HAP-1 (cell line): ENCODE results near the gene SPTLC3.
"Not testable (repeated sequence)": the region's sequence is repeated elsewhere in the genome, so short reads cannot be mapped to it uniquely, and the experiment has no call there.

Experiments
- DNase-seq, 2 experiments: peaks; one replicate each; pipeline ENCODE4 v3.0.0-alpha.2; 2016 to 2020; ENCODE audit warnings: low spot score in 2 of 2
- H3K27me3 ChIP-seq: fragments of 250-450 bp; sonication (Bioruptor Pico); 2 replicates; pipeline ENCODE4 v1.5.1; 2020; ENCODE audit warnings: low read depth, mild to moderate bottlenecking, moderate library complexity
- H3K36me3 ChIP-seq: fragments of 250-450 bp; sonication (Bioruptor Pico); replicated peaks from 2 replicates; pipeline ENCODE4 v1.5.1; 2020; ENCODE audit warnings: mild to moderate bottlenecking
- H3K4me1 ChIP-seq: fragments of 250-450 bp; sonication (Bioruptor Pico); 2 replicates; pipeline ENCODE4 v1.5.1; 2020; ENCODE audit warnings: mild to moderate bottlenecking
- H3K4me3 ChIP-seq: fragments of 250-450 bp; sonication (Bioruptor Pico); 2 replicates; pipeline ENCODE4 v1.5.1; 2020; ENCODE audit warnings: mild to moderate bottlenecking, moderate library complexity
- H3K9me3 ChIP-seq: fragments of 250-450 bp; sonication (Bioruptor Pico); 2 replicates; pipeline ENCODE4 v1.5.1; 2020; ENCODE audit warnings: mild to moderate bottlenecking, moderate library complexity
- in situ Hi-C: fragments of 300-500 bp; cut with MboI; formaldehyde crosslinking; loops from 3 replicates; pipeline ENCODE4 v1.14.3; 2020; ENCODE audit warnings: low sequenced_read_pairs, inconsistent platforms, mixed read lengths

The SPTLC3 gene

GRCh38 chr20:12977328-12978125 is 31.2 kb upstream of the SPTLC3 start:
- Histone ChIP-seq H3K9me3 (no peaks in the 10 kb centered on the region), H3K4me3 (no peak overlapping the region), H3K4me1 (no peaks in the 10 kb centered on the region), H3K36me3 (no peaks in the 10 kb centered on the region), H3K27me3 (no peaks in the 10 kb centered on the region)
- no peak for DNase-seq
- in situ Hi-C loops, result no loop called here

GRCh38 chr20:12978126-12978394 is 30.7 kb upstream of the SPTLC3 start:
- DNase-seq, result no peak
- H3K9me3 ChIP-seq, result no peaks in the 10 kb centered on the region
- no peaks in the 10 kb centered on the region for H3K4me1 ChIP-seq
- no peaks in the 10 kb centered on the region for H3K36me3 ChIP-seq
- no peaks in the 10 kb centered on the region for H3K27me3 ChIP-seq
- H3K4me3 ChIP-seq, result no peak overlapping the region
- in situ Hi-C loops, result no loop called here

- DNase-seq, result no peak
- Histone ChIP-seq H3K9me3 (no peaks in the 10 kb centered on the region), H3K4me1 (no peaks in the 10 kb centered on the region), H3K27me3 (no peaks in the 10 kb centered on the region), H3K4me3 (no peak overlapping the region), H3K36me3 (no peaks in the 10 kb centered on the region)
- in situ Hi-C loops, result no loop called here
Measured at GRCh38 chr20:12978613-12979495, 29.9 kb upstream of the SPTLC3 start.

- H3K27me3 ChIP-seq, H3K4me1 ChIP-seq, H3K4me3 ChIP-seq, in situ Hi-C loops, H3K36me3 ChIP-seq, DNase-seq, H3K9me3 ChIP-seq: not testable (repeated sequence)
Measured at GRCh38 chr20:12979713-12980112, 29.1 kb upstream of the SPTLC3 start.

- H3K4me1 ChIP-seq, result no peaks in the 10 kb centered on the region
- H3K27me3 ChIP-seq, result no peaks in the 10 kb centered on the region
- H3K36me3 ChIP-seq, result no peaks in the 10 kb centered on the region
- no peak for DNase-seq
- in situ Hi-C loops, result no loop called here
- H3K9me3 ChIP-seq, result no peaks in the 10 kb centered on the region
- no peak overlapping the region for H3K4me3 ChIP-seq
Measured at GRCh38 chr20:12982098-12982497, 26.7 kb upstream of the SPTLC3 start.

- no peaks in the 10 kb centered on the region for H3K4me1 ChIP-seq
- DNase-seq, result no peak
- H3K4me3 ChIP-seq, result no peak overlapping the region
- in situ Hi-C loops, result no loop called here
- no peaks in the 10 kb centered on the region for H3K36me3 ChIP-seq
- no peaks in the 10 kb centered on the region for H3K27me3 ChIP-seq
- H3K9me3 ChIP-seq, result no peaks in the 10 kb centered on the region
Measured at GRCh38 chr20:12984069-12984765, 24.6 kb upstream of the SPTLC3 start.

- Histone ChIP-seq H3K27me3 (no peaks in the 10 kb centered on the region), H3K36me3 (no peaks in the 10 kb centered on the region), H3K4me1 (no peaks in the 10 kb centered on the region), H3K4me3 (no peak overlapping the region), H3K9me3 (no peaks in the 10 kb centered on the region)
- no peak for DNase-seq
- in situ Hi-C loops, result no loop called here
Measured at GRCh38 chr20:12984863-12985262, 23.9 kb upstream of the SPTLC3 start.

- in situ Hi-C loops, result no loop called here
- no peak for DNase-seq
Measured at GRCh38 chr20:12987261-12987660, 21.5 kb upstream of the SPTLC3 start.

GRCh38 chr20:12989586-12990115 is 19.1 kb upstream of the SPTLC3 start:
- H3K4me3 ChIP-seq, result no peak overlapping the region
- no peak for DNase-seq
- H3K27me3 ChIP-seq, result no peaks in the 10 kb centered on the region
- H3K9me3 ChIP-seq, result no peaks in the 10 kb centered on the region
- H3K36me3 ChIP-seq, result no peaks in the 10 kb centered on the region
- no peaks in the 10 kb centered on the region for H3K4me1 ChIP-seq
- in situ Hi-C loops, result no loop called here

More at GRCh38 chr20:12987261-12987660, 21.5 kb upstream of the SPTLC3 start:
- Histone ChIP-seq H3K9me3 (no peaks in the 10 kb centered on the region), H3K27me3 (no peaks in the 10 kb centered on the region), H3K4me1 (no peaks in the 10 kb centered on the region), H3K4me3 (no peak overlapping the region), H3K36me3 (no peaks in the 10 kb centered on the region)

- no peaks in the 10 kb centered on the region for H3K9me3 ChIP-seq
- DNase-seq, result no peak
- no peak overlapping the region for H3K4me3 ChIP-seq
- no peaks in the 10 kb centered on the region for H3K4me1 ChIP-seq
- in situ Hi-C loops, result no loop called here
- no peaks in the 10 kb centered on the region for H3K36me3 ChIP-seq
- no peaks in the 10 kb centered on the region for H3K27me3 ChIP-seq
Measured at GRCh38 chr20:12997128-12997655, 11.6 kb upstream of the SPTLC3 start.

- in situ Hi-C loops, result no loop called here
- no peak overlapping the region for H3K4me3 ChIP-seq
- DNase-seq, result no peak
- no peaks in the 10 kb centered on the region for H3K36me3 ChIP-seq
- H3K4me1 ChIP-seq, result no peaks in the 10 kb centered on the region
- H3K27me3 ChIP-seq, result no peaks in the 10 kb centered on the region
- H3K9me3 ChIP-seq, result no peaks in the 10 kb centered on the region
Measured at GRCh38 chr20:12998046-12998445, 10.7 kb upstream of the SPTLC3 start.

GRCh38 chr20:12999201-12999600 is 9.6 kb upstream of the SPTLC3 start:
- no peaks in the 10 kb centered on the region for H3K9me3 ChIP-seq
- no peak for DNase-seq
- H3K4me1 ChIP-seq, result no peaks in the 10 kb centered on the region
- in situ Hi-C loops, result no loop called here
- H3K27me3 ChIP-seq, result no peaks in the 10 kb centered on the region
- H3K36me3 ChIP-seq, result no peaks in the 10 kb centered on the region
- H3K4me3 ChIP-seq, result no peak overlapping the region

GRCh38 chr20:13002251-13002650 is 6.5 kb upstream of the SPTLC3 start:
- no peak for DNase-seq
- Histone ChIP-seq H3K4me1 (no peaks in the 10 kb centered on the region), H3K36me3 (no peaks in the 10 kb centered on the region), H3K4me3 (no peak overlapping the region), H3K27me3 (no peaks in the 10 kb centered on the region), H3K9me3 (no peaks in the 10 kb centered on the region)
- in situ Hi-C loops, result no loop called here
